OCI-LY3 (cell line): ENCODE results near the gene ABCB10.
A peak's percentile ranks its signal among the peaks of the same experiment; 100 is the strongest.

Experiments
- H2AFZ ChIP-seq: fragments of 200-600, 300-600 bp; shearing (Covaris generic); 2 replicates; pipeline ENCODE4 v1.6.0; 2014; ENCODE audit warnings: antibody characterized with exemption, low read depth, low read length
- H3K27ac ChIP-seq: fragments of 200-600, 300-600 bp; sonication (generic); 2 replicates; pipeline ENCODE4 v1.5.1; 2014; ENCODE audit warnings: mild to moderate bottlenecking, low read length, moderate library complexity, mixed read lengths
- H3K27me3 ChIP-seq: fragments of 200-600, 300-600 bp; sonication (generic); 2 replicates; pipeline ENCODE4 v1.6.1; 2014; ENCODE audit warnings: low read depth, low read length, mixed read lengths
- H3K36me3 ChIP-seq: fragments of 200-600, 300-600 bp; sonication (generic); replicated peaks from 2 replicates; pipeline ENCODE3; 2014; ENCODE audit warnings: low read depth, low read length, mixed read lengths
- H3K4me1 ChIP-seq: fragments of 300-600, 200-600 bp; sonication (generic); 2 replicates; pipeline ENCODE4 v1.6.1; 2014; ENCODE audit warnings: low read length, mixed read lengths
- H3K4me2 ChIP-seq: fragments of 200-600, 300-600 bp; sonication (generic); 2 replicates; pipeline ENCODE4 v1.6.1; 2014; ENCODE audit warnings: low read length, mixed read lengths
- H3K4me3 ChIP-seq: fragments of 300-600, 200-600 bp; sonication (generic); 2 replicates; pipeline ENCODE4 v1.5.1; 2014; ENCODE audit warnings: antibody characterized with exemption, mild to moderate bottlenecking, low read length, moderate library complexity
- H3K79me2 ChIP-seq: fragments of 300-600, 200-600 bp; shearing (Covaris generic); 2 replicates; pipeline ENCODE4 v1.6.1; 2014; ENCODE audit warnings: mild to moderate bottlenecking, low read length, mixed read lengths
- H3K9ac ChIP-seq: fragments of 300-600, 200-600 bp; shearing (Covaris generic); 2 replicates; pipeline ENCODE4 v1.6.0; 2014; ENCODE audit warnings: mild to moderate bottlenecking, low read length, moderate library complexity
- H3K9me3 ChIP-seq: fragments of 200-600, 300-600 bp; shearing (Covaris generic); 2 replicates; pipeline ENCODE4 v1.6.1; 2014; ENCODE audit warnings: low read length, mixed read lengths; ENCODE audit not compliant: insufficient read depth
- H4K20me1 ChIP-seq: fragments of 200-600, 300-600 bp; sonication (generic); 2 replicates; pipeline ENCODE4 v1.6.1; 2016; ENCODE audit warnings: low read length, mixed read lengths; ENCODE audit not compliant: insufficient read depth
- EZH2phosphoT487 ChIP-seq: fragments of 200-600 bp; shearing (Covaris generic); IDR thresholded peaks from 2 replicates; pipeline ENCODE4 v1.6.1; 2018; ENCODE audit warnings: antibody characterized with exemption, mixed run types, low read depth
- TF ChIP-seq, protein P1 (sequence below): fragments of 200-600, 300-600 bp; sonication (generic); IDR thresholded peaks from 2 replicates; pipeline ENCODE4 v1.5.1; 2014; ENCODE audit warnings: antibody characterized with exemption, low read length, low read depth

ABCB10 gene

DNA sequence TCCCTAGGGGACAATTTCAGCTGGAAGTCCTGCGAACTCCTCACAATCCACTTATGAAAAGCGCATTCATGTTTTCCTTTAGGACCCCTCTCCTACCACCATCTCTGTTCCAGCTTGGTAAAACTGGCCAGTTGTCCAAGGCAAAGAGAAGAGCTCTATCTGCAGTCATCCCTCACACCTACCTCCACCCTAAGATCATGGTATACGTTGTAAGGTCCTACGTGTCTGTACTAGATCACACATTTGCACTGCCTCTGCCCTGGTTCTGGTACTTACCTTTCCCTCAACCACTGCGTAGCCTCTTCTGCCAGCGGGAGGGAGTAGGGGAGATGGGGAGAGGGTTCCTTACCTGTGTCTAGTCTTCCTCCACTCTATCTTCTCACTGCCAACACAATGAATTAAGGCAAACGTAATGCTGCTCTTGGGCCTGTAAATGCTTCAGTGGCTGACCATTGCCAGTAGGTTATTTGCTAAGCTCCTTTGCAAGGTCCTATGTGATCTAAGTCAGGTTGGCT, 49.6 kb downstream of the ABCB10 start:
- peak overlapping the region; percentile 99 for H2AFZ ChIP-seq
- peaks cover 31% of the 10 kb centered on the region for H3K79me2 ChIP-seq
- H3K36me3 ChIP-seq, result peaks cover 12% of the 10 kb centered on the region
- H3K4me3 ChIP-seq, result peak overlapping the region; percentile 95
- 0 out of 2 replicates have a peak overlapping the region, but pooled peaks have one; percentile 39 for H3K27ac ChIP-seq
- H3K27me3 ChIP-seq, result no peaks in the 10 kb centered on the region
- H3K4me1 ChIP-seq, result peaks cover 13% of the 10 kb centered on the region
- H4K20me1 ChIP-seq, result no peaks in the 10 kb centered on the region
- no peaks in the 10 kb centered on the region for H3K9me3 ChIP-seq
- H3K4me2 ChIP-seq, result peak overlapping the region; percentile 88
- peak overlapping the region; percentile 83 for H3K9ac ChIP-seq
- no peak for TF ChIP-seq EZH2phosphoT487
- TF ChIP-seq, protein P1, sequence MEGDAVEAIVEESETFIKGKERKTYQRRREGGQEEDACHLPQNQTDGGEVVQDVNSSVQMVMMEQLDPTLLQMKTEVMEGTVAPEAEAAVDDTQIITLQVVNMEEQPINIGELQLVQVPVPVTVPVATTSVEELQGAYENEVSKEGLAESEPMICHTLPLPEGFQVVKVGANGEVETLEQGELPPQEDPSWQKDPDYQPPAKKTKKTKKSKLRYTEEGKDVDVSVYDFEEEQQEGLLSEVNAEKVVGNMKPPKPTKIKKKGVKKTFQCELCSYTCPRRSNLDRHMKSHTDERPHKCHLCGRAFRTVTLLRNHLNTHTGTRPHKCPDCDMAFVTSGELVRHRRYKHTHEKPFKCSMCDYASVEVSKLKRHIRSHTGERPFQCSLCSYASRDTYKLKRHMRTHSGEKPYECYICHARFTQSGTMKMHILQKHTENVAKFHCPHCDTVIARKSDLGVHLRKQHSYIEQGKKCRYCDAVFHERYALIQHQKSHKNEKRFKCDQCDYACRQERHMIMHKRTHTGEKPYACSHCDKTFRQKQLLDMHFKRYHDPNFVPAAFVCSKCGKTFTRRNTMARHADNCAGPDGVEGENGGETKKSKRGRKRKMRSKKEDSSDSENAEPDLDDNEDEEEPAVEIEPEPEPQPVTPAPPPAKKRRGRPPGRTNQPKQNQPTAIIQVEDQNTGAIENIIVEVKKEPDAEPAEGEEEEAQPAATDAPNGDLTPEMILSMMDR, result no peak

DNA sequence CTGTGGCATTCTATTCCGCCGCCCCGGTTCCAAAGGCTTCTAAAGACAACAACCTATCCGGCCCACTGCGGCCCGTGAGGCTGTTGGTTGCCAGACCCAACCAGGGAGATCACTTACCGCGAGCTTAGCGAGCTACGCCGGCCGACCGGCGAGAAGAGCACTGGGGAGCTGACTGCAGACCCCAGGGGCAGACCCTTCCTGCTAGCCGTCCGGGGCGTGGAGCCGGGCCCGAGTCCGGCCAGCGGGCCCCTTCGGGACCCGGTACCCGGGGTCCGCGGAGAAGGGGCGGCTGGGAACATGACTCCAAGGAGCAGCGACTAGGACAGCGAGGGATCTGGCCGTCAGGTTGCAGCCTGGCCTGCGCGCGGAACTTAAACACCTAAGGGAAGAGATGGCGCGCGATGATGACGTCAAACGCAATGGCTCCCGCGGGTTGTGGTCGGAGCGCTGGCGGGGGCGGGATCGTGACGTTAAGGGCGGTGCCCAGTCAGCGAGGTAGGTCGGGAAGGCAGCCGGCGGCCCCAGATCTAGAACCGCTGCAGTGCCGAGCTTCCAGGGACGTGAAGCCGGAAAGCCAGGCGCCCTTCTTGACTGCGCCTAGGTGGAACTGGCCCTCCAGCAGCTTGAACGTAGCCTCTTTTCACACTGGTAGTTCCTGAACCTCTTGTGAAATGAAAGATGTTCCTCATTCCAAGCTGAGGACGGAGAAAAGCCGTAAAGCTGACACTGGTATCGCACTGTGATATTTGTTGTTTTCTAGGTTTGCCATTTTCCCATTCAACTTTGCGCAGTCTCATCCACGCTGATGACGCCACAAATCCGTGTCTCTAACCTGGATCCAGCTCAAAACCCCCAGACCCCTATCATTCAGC, 50.3 kb downstream of the ABCB10 start, which contains the start of gene NUP133:
NUP133 (minus strand) TSS at position 391 of the 872 bp plus-strand sequence; CDS start at position 299, 92 bp downstream.
- H3K36me3 ChIP-seq, result peaks cover 15% of the 10 kb centered on the region
- H3K79me2 ChIP-seq, result peaks cover 31% of the 10 kb centered on the region
- TF ChIP-seq EZH2phosphoT487, result no peak
- TF ChIP-seq, protein P1, result no peak
- peak within 1 kb of the TSS; percentile 83 for H3K9ac ChIP-seq
- peak within 1 kb of the TSS; percentile 95 for H3K4me3 ChIP-seq
- no peaks in the 10 kb centered on the region for H3K27me3 ChIP-seq
- peak within 1 kb of the TSS; percentile 98 for H3K4me2 ChIP-seq
- peak within 1 kb of the TSS; percentile 99 for H2AFZ ChIP-seq
- H3K27ac ChIP-seq, result peak within 1 kb of the TSS; percentile 64
- no peaks in the 10 kb centered on the region for H4K20me1 ChIP-seq
- H3K4me1 ChIP-seq, result peaks cover 13% of the 10 kb centered on the region
- H3K9me3 ChIP-seq, result no peaks in the 10 kb centered on the region

DNA sequence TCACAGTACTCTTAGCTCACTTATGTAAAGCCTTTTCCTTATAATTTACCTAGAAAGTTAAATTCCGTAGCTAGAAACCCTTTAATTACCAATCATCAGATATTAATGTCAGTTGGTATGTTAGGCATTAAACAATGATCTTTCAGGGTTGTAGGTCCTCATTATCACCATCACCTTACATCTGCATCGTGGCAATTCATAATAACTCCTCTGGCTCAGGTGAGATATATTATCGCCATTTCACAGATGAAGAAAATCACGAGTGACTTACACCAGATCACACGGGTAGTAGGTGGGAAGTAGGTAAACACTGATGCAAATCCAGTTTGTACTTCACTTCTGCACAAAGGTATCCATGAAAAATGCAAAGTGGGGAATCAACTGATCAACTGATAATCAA, 51.0 kb downstream of the ABCB10 start:
- H3K9ac ChIP-seq, result peak overlapping the region; percentile 83
- TF ChIP-seq EZH2phosphoT487, result no peak
- TF ChIP-seq, protein P1, result no peak

DNA sequence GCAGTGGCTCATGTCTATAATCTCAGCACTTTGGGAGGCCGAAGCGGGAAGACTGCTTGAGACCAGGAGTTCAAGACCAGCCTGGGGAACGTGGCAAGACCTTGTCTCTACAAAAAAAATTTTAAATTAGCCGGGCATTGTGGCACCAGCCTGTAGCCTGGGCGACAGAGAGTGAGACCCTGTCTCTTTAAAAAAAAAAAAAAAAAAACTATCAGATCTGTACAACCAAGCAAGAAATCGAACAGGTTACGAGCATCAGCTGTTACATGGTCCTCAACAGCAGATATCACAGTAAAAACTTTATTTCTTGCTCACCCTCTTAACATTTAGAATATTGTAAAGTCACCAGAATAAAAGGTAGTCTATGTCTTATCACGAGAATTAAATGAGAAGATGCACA, 51.9 kb downstream of the ABCB10 start:
- H3K4me1 ChIP-seq, result peaks cover 18% of the 10 kb centered on the region
- no peaks in the 10 kb centered on the region for H3K9me3 ChIP-seq
- peak overlapping the region; percentile 98 for H3K4me2 ChIP-seq
- no peak overlapping the region for H3K27ac ChIP-seq
- H3K9ac ChIP-seq, result 0 out of 2 replicates have a peak overlapping the region, but pooled peaks have one; percentile 83
- no peaks in the 10 kb centered on the region for H4K20me1 ChIP-seq
- H3K27me3 ChIP-seq, result no peaks in the 10 kb centered on the region
- H3K4me3 ChIP-seq, result peak overlapping the region; percentile 95
- H2AFZ ChIP-seq, result no peak overlapping the region
- H3K36me3 ChIP-seq, result peaks cover 20% of the 10 kb centered on the region
- TF ChIP-seq EZH2phosphoT487, result no peak
- peaks cover 31% of the 10 kb centered on the region for H3K79me2 ChIP-seq

More for the DNA sequence above, 51.0 kb downstream of the ABCB10 start:
- Histone ChIP-seq H3K27me3 (no peaks in the 10 kb centered on the region), H3K9me3 (no peaks in the 10 kb centered on the region), H3K4me3 (peak overlapping the region; percentile 95), H3K27ac (peak overlapping the region; percentile 64), H3K4me2 (peak overlapping the region; percentile 98), H4K20me1 (no peaks in the 10 kb centered on the region), H3K4me1 (peaks cover 13% of the 10 kb centered on the region), H2AFZ (peak overlapping the region; percentile 83), H3K36me3 (peaks cover 16% of the 10 kb centered on the region), H3K79me2 (peaks cover 31% of the 10 kb centered on the region)
